Midbrain (tissue), 1 donor: Measurements from ENCODE around the gene CPB2.

Experiments
- DNase-seq: peaks from one replicate; lab custom pipeline; 2025; lab: John Stamatoyannopoulos, UW

The CPB2 gene

GRCh38 chr13:46104868-46105267 is at the start of gene CPB2:
Gene CPB2, minus strand, starts transcription at chr13:46105033. Its CDS starts 24 bp downstream, at chr13:46105009.
- DNase-seq, result no peak

DNA sequence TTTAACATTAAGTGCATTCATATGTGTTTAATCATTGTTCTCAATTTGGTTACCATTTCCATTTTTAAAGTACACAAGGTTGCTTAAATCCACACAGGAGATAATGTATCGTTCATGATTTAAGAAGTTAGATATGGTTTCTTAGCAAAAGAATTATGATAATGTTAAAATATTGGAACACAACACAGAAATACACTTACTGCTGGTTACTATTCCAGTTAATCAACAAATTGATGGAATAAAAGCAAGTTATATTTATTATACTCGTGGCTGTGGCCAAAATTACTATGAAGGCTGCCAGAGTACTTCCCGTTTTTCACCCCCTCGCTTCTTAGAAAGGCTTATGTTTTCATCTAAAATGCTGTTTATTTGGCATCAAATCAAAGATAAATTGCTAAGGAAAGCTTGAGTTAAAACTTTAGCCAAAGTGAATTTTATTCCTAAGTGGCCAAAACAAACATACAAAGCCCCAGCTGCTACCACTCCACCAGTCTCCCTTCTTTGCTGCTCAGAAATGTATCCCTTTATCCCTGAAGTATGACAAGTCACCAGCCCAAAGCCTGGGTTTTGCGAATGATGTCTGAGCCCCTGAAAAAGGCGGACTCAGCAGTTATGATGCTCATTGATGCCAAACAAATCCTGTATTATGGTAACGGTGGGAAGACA is 49.4 kb upstream of the CPB2 start:
- no peak for DNase-seq

- no peak for DNase-seq
These were observed 47.9 kb upstream of the CPB2 start for GRCh38 chr13:46152627-46153328.

- DNase-seq, result no peak
These were observed 45.4 kb upstream of the CPB2 start for GRCh38 chr13:46150134-46150693.

- DNase-seq, result no peak
These were observed 44.7 kb upstream of the CPB2 start for GRCh38 chr13:46149272-46150133.

DNA sequence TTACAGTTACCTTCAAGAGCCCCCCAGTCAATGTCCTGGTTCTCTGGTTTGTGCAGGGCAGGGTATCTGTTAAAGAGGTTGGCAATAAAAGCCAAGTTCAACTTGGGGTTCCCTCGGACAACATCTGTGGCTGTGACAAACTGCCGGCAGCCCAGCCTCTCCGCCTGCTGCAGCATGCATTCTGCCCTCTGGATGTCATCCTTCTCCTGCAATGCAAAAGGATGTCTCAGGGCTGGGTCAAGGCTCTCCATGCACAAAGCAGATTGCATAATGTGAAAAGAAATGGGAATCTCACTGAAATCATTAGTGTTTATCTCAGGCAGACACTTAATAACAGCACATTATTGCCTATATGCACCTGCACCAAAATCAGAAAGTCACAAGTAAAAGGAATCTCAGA is 42.1 kb upstream of the CPB2 start:
- peak; percentile 32 for DNase-seq

GRCh38 chr13:46145950-46146349 is 41.1 kb upstream of the CPB2 start:
- no peak for DNase-seq

GRCh38 chr13:46145135-46145534 is 40.3 kb upstream of the CPB2 start:
- no peak for DNase-seq

- DNase-seq, result no peak
These were observed 38.4 kb upstream of the CPB2 start for GRCh38 chr13:46143184-46143701.

- DNase-seq, result no peak
These were observed 37.9 kb upstream of the CPB2 start for GRCh38 chr13:46142776-46143175.

DNA sequence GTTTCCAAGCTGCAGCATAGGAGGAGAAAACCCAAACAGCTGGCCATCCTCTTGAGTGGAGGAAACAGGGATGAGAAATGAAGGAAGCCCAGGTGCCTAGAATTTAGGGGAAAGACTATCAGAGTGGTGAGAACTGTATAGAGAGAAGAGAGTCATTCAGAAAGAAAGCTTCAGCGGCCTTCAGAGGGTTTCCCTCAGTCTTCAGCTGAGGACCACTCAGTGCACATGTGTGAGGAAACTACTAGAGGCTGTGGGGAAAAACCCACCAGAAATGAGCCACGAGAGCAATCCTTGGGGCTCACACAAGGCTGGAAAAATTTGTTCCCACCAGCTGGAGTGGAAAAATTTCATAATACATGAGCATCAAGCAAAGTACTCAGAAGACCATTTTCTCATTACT is 35.2 kb upstream of the CPB2 start:
- no peak for DNase-seq

GRCh38 chr13:46137627-46138317 is 32.9 kb upstream of the CPB2 start:
- no peak for DNase-seq

- no peak for DNase-seq
These were observed 31.9 kb upstream of the CPB2 start for GRCh38 chr13:46136688-46137087.

- no peak for DNase-seq
These were observed 30.2 kb upstream of the CPB2 start for GRCh38 chr13:46134961-46135522.

DNA sequence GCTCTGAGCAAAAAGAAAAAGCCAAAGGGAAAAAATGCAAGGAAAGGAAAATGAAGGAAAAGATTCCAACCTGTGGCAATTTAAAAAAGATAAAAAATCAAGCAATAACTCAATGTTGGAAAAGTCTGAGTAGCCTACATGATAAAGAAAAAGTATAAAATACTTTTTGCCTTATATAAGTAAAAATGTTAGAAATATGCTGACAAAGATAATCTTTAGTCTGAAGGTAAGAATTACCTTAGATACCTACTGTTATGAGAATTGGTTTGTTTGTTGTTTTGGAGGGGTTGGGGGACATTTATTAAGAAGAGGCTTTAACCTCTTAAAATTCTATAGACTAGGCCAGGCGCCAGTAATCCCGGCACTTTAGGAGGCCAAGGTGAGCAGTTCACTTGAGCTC is 29.7 kb upstream of the CPB2 start:
- no peak for DNase-seq

- no peak for DNase-seq
These were observed 27.3 kb upstream of the CPB2 start for GRCh38 chr13:46132109-46132508.

DNA sequence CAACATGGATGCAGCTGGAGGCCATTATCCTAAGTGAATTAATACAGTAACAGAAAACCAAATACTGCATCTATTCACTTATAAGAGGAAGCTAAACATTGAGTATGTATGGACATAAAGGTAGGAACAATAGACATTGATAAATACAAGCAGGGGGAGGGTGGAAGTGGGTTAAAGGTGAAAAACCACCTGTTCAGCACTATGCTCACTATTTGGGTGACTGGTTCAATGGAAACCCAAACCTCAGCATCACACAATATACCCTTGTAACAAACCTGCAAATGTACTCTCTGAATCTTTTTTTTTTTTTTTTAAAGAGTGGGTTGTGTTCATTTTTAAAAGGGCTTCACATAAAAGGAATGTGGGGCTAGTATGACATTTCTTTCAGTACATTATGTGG is 26.9 kb upstream of the CPB2 start:
- no peak for DNase-seq

- no peak for DNase-seq
These were observed 25.3 kb upstream of the CPB2 start for GRCh38 chr13:46129955-46130618.

- DNase-seq, result no peak
These were observed 24.3 kb upstream of the CPB2 start for GRCh38 chr13:46129124-46129523.

- no peak for DNase-seq
These were observed 22.7 kb upstream of the CPB2 start for GRCh38 chr13:46127358-46128023.
